Ovary (tissue), 9 donors: Measurements from ENCODE around the gene UBE2V1. TPM values are rescaled to one million over a fixed set of nuclear protein-coding genes. Genes with fewer than 3 reads are reported as not detected.
A peak's percentile ranks its signal among the peaks of the same experiment; 100 is the strongest.

Experiments used
- DNase-seq, 5 donors: peaks; one replicate each; pipeline ENCODE4 v3.0.0-alpha.2; 2019 to 2020
- H3K27ac ChIP-seq, 2 donors: fragments of 200-600 bp; one replicate each; pipeline versions ENCODE4 v1.5.1 to v1.8.0; 2019 to 2022
- H3K27me3 ChIP-seq: fragments of 200-600 bp; one replicate; pipeline ENCODE4 v1.8.0; 2022
- H3K36me3 ChIP-seq: fragments of 200-600 bp; sonication (generic); one replicate; pipeline ENCODE4 v1.5.1; 2019
- H3K4me1 ChIP-seq: one replicate; pipeline ENCODE4 v1.8.1; 2013; ENCODE audit warnings: mild to moderate bottlenecking, moderate library complexity; ENCODE audit not compliant: insufficient read depth
- H3K4me3 ChIP-seq: fragments of 200-600 bp; sonication (generic); one replicate; pipeline ENCODE4 v1.5.1; 2017
- H3K9me3 ChIP-seq, 2 donors: fragments of 200-600 bp in 1 of 2; sonication (generic) in 1 of 2; one replicate each; pipeline versions ENCODE4 v1.5.1 to v1.8.1; 2013 to 2019; ENCODE audit warnings: mild to moderate bottlenecking in 1 of 2, moderate library complexity in 1 of 2
- EP300 ChIP-seq: sonication (generic); formaldehyde crosslinking; IDR thresholded peaks from one replicate; pipeline ENCODE4 v1.6.1; 2017; ENCODE audit warnings: antibody characterized with exemption
- POLR2A ChIP-seq: fragments of 450-650 bp; IDR thresholded peaks from one replicate; pipeline ENCODE4 v1.6.1; 2017; ENCODE audit warnings: antibody characterized with exemption, mild to moderate bottlenecking, moderate library complexity
- WGBS, 3 donors: extraction: QIAGEN DNeasy Blood & Tissue Kit in 1 of 3; methylation state at CpG; one replicate each; pipeline versions ENCODE4 v1.1.5 to v1.1.7; 2013 to 2017; 5-methylcytosine and 5-hydroxymethylcytosine counted together
- intact Hi-C, 4 donors: fragments of 100-400 bp; cut with DNase I; formaldehyde crosslinking; loops; one replicate each; pipeline versions ENCODE4 v1.11.0 to v1.15.1; 2022 to 2023
- polyA plus RNA-seq, 2 donors: library from polyadenylated mRNA; stranded (reverse); fragments of 200-250 nt in 1 of 2; fragments of 350-450 nt in 1 of 2; fragmentation: Illumina TruSeq in 1 of 2; extraction: RNeasy Lipid Tissue Mini Kit (QIAGEN cat#74804) in 1 of 2; gene quantifications; one replicate each; pipeline ENCODE4 v1.2.3, GENCODE V29; 2013 to 2014
- total RNA-seq, 7 donors: library from RNA; depleted of rRNA in 2 of 7; stranded (reverse); fragments of >200 nt in 2 of 7; fragmentation: NEBNext Ultra II Directional in 3 of 7; extraction: Animal tissue kit (Norgen Biotek cat#: 25700) in 3 of 7; gene quantifications; one replicate each; pipeline versions ENCODE4 v1.1.0 to v1.2.4, GENCODE V29; 2016 to 2023
- TF ChIP-seq, protein P1 (sequence below), 3 donors: fragments of 450-650 bp in 2 of 3; fragments of 200-600 bp in 1 of 3; IDR thresholded peaks; one replicate each; pipeline versions ENCODE4 v1.5.1 to v1.8.0; 2016 to 2022; ENCODE audit warnings: antibody characterized with exemption in 3 of 3, mild to moderate bottlenecking in 1 of 3
- donor health status: DM: no; HTN: no; CAD: no; lungs with moderate emphysema.
- donor health status: DM: no; HTN: no; CAD: no.
- donor health status: Bipolar disorder and iron deficiency.
- donor health status: DM: yes; HTN: yes; CAD: no.
- donor health status: DM: no; HTN: no; CAD: no.
- donor health status: DM: yes; HTN: yes; CAD: no.

The UBE2V1 gene
- total and polyA plus RNA-seq, 9 donors, result 43.6 to 189 (median 77.2) TPM

DNA sequence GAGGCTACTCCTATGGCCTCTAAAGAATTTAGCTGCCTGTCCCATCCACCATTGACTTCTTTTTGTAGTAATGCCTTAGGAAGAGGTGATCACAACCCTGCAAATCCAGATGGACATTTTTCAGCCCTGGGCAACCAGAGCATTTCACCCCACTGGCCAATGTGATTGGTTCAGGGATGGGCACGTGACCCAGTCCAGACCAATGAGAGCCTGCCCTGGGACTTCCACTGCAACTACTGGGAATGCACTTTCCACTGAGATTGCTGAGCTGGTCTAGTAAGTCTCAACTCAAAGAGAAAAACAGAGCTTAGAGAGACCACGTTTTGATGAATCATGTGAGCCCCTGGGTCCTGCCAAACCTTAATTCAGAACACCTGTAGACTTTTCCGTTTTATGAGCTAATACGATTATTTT lies 8.9 kb upstream of the UBE2V1 start:
- Histone ChIP-seq H3K27me3 (no peaks in the 10 kb centered on the region), H3K36me3 (no peaks in the 10 kb centered on the region), H3K9me3 (no peaks in the 10 kb centered on the region), H3K4me1 (no peaks in the 10 kb centered on the region), H3K4me3 (no peak overlapping the region), H3K27ac (no peak overlapping the region)
- TF ChIP-seq, protein P1, sequence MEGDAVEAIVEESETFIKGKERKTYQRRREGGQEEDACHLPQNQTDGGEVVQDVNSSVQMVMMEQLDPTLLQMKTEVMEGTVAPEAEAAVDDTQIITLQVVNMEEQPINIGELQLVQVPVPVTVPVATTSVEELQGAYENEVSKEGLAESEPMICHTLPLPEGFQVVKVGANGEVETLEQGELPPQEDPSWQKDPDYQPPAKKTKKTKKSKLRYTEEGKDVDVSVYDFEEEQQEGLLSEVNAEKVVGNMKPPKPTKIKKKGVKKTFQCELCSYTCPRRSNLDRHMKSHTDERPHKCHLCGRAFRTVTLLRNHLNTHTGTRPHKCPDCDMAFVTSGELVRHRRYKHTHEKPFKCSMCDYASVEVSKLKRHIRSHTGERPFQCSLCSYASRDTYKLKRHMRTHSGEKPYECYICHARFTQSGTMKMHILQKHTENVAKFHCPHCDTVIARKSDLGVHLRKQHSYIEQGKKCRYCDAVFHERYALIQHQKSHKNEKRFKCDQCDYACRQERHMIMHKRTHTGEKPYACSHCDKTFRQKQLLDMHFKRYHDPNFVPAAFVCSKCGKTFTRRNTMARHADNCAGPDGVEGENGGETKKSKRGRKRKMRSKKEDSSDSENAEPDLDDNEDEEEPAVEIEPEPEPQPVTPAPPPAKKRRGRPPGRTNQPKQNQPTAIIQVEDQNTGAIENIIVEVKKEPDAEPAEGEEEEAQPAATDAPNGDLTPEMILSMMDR (IDR thresholded peaks at IDR 0.05), result no peak
- TF ChIP-seq EP300 (no peak), POLR2A (no peak)
- peak in 1 of 5 donors; percentile 4 for DNase-seq
- WGBS, 3 donors, result 52 to 56% (median 54%) methylated on average over 4 of the region's 4 CpGs
- intact Hi-C loops, result loop anchor here in 1 of 4 donors (5.0 kb wide), 1 partner anchor 50 kb away; no protein-coding TSS in a partner anchor

DNA sequence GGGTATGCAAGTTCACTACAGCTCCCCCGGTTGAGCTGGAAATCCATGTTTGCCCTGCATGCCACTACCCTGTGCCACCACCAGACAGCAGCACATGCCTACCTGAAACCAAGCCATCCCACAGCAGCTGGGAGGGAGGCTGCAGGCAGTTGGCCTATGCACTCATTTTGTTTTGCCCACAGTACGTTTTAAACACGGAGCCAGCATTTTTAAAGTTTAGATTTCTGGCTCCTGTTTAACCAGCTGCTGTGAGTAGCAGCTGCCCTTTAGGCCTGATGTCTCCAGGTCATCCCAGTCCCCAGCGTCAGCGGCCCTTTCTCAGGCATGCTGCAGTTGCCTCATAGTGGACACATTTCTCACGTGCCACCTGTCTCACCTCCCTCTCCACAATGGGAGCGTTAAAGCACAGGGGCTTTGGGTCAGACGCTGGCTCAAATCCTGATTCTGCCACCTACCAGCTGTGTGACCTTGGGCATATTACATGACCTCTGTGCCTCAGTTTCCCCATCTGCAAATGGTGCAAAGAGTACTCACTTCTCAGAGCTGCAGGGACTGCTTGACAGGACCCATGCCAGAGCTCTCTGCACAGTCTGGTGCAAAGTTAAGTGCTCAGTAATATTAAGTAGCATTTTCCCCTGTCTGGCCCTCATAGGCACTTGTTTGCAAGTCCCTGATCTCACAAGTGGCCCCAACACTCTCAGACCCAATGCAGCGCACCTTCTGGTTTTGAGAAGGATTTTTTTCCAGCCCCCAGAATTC lies 8.2 kb upstream of the UBE2V1 start:
- intact Hi-C loops, result loop anchor here in 1 of 4 donors (5.0 kb wide), 1 partner anchor 51 kb away; no protein-coding TSS in a partner anchor
- 19 to 33% (median 21%) methylated on average over 9 of the region's 9 CpGs for WGBS, 3 donors
- no peak overlapping the region for H3K4me3 ChIP-seq
- no peaks in the 10 kb centered on the region for H3K9me3 ChIP-seq
- H3K4me1 ChIP-seq, result no peaks in the 10 kb centered on the region
- no peak overlapping the region for H3K27ac ChIP-seq
- H3K36me3 ChIP-seq, result no peaks in the 10 kb centered on the region
- TF ChIP-seq POLR2A (no peak), EP300 (no peak)
- TF ChIP-seq, protein P1 (IDR thresholded peaks at IDR 0.05), result peak in 2 of 3 donors; percentile 46 to 66
- DNase-seq, result peak in 4 of 5 donors; percentile 39 to 55 (median 50)
- H3K27me3 ChIP-seq, result no peaks in the 10 kb centered on the region

DNA sequence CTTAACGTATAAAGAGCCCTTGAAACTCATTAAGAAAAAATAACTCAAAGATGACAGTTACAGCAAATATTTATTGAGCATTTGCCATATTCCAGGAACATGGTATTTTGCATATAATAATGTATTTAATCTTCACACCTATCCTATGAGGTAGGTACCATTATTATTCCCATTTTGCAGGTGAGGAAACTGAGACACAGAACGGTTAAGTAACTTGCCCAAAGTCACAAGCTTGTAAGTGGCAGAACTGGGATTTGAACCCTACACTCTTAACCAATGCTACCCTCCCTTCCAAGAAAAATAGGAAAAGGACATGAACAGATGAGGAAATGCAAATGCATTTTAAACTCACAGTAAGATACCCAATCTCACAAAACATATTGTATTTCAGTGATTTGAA lies 5.3 kb upstream of the UBE2V1 start:
- TF ChIP-seq, protein P1 (IDR thresholded peaks at IDR 0.05), result no peak
- TF ChIP-seq EP300 (no peak), POLR2A (no peak)
- Histone ChIP-seq H3K9me3 (no peaks in the 10 kb centered on the region), H3K27me3 (no peaks in the 10 kb centered on the region), H3K4me1 (peaks cover 3% of the 10 kb centered on the region), H3K4me3 (no peak overlapping the region), H3K36me3 (no peaks in the 10 kb centered on the region), H3K27ac (no peak overlapping the region)
- WGBS, 3 donors, result 58 to 70% (median 66%) methylated on average over 2 of the region's 2 CpGs
- intact Hi-C loops, result loop anchor here in 1 of 4 donors (5.0 kb wide), 1 partner anchor 49 kb away; no protein-coding TSS in a partner anchor
- DNase-seq, result no peak

DNA sequence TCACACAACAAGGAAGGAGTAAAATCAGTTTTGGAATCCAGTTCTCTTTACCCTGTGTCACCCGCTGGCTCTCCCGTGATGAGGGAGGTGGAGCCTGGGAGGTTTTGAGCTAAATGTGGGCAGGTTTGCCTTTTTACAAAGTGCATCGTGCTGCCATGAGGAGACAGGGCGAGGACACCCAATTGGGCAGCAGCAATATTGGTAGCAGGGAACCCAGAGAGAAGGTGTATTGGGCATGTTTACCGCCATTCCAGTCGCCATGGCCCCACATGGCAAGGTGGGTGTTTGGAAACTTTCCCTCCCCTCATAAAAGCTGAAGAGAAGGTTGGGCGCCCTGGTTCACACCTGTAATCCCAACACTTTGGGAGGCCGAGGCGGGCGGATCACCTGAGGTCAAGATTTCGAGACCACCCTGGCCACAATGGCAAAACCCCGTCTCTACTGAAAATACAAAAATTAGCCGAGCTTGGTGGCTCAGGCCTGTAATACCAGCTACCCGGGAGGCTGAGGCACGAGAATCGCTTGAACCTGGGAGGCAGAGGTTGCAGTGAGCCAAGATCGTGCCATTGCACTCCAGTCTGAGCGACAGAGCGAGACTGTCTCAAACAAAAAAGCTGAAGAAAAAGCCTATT lies 3.5 kb upstream of the UBE2V1 start:
- intact Hi-C loops, result loop anchor here in 1 of 4 donors (5.0 kb wide), 1 partner anchor 51 kb away; no protein-coding TSS in a partner anchor
- Histone ChIP-seq H3K27me3 (no peaks in the 10 kb centered on the region), H3K27ac (peak overlapping the region in 1 of 2 donors; percentile 13), H3K4me1 (peaks cover 4% of the 10 kb centered on the region), H3K9me3 (no peaks in the 10 kb centered on the region), H3K36me3 (no peaks in the 10 kb centered on the region), H3K4me3 (peak overlapping the region; percentile 6)
- TF ChIP-seq, protein P1 (IDR thresholded peaks at IDR 0.05), result no peak
- TF ChIP-seq POLR2A (no peak), EP300 (no peak)
- no peak for DNase-seq
- 83 to 86% (median 85%) methylated on average over 19 of the region's 19 CpGs for WGBS, 3 donors
